OCI-LY3 (cell line): ENCODE data around the gene PRCP.
"Not testable (repeated sequence)": the region's sequence is repeated elsewhere in the genome, so short reads cannot be mapped to it uniquely, and the experiment has no call there.

Source experiments
- EZH2phosphoT487 ChIP-seq: fragments of 200-600 bp; shearing (Covaris generic); IDR thresholded peaks from 2 replicates; pipeline ENCODE4 v1.6.1; 2018; ENCODE audit warnings: antibody characterized with exemption, mixed run types, low read depth
- TF ChIP-seq, protein P1 (sequence below): fragments of 200-600, 300-600 bp; sonication (generic); IDR thresholded peaks from 2 replicates; pipeline ENCODE4 v1.5.1; 2014; ENCODE audit warnings: antibody characterized with exemption, low read length, low read depth

DNA sequence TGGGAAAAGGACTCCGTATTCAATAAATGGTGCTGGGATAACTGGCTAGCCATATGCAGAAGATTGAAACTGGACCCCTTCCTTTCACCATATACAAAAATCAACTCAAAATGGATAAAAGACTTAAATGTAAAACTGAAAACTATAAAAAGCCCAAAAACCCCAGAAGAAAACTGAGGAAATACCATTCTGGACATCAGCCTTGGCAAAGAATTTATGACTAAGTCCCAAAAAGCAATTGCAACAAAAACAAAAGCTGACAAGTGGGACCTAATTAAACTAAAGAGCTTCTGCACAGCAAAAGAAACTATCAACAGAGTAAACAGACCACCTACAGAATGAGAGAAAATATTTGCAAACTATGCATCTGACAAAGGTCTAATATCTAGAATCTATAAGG lies 45.3 kb downstream of the PRCP start:
- TF ChIP-seq, protein P1, sequence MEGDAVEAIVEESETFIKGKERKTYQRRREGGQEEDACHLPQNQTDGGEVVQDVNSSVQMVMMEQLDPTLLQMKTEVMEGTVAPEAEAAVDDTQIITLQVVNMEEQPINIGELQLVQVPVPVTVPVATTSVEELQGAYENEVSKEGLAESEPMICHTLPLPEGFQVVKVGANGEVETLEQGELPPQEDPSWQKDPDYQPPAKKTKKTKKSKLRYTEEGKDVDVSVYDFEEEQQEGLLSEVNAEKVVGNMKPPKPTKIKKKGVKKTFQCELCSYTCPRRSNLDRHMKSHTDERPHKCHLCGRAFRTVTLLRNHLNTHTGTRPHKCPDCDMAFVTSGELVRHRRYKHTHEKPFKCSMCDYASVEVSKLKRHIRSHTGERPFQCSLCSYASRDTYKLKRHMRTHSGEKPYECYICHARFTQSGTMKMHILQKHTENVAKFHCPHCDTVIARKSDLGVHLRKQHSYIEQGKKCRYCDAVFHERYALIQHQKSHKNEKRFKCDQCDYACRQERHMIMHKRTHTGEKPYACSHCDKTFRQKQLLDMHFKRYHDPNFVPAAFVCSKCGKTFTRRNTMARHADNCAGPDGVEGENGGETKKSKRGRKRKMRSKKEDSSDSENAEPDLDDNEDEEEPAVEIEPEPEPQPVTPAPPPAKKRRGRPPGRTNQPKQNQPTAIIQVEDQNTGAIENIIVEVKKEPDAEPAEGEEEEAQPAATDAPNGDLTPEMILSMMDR = not testable (repeated sequence)
- not testable (repeated sequence) for TF ChIP-seq EZH2phosphoT487
